HG03520 (cell line): ENCODE measurements around the gene CUX1.

Experiments
- ATAC-seq: cut with Tn5 transposase; IDR thresholded peaks from one replicate; pipeline ENCODE4 v1.9.1; 2021; ENCODE audit warnings: mild to moderate bottlenecking, moderate library complexity; ENCODE audit not compliant: unreplicated experiment

CUX1 gene

GRCh38 chr7:101934618-101935017, 117.2 kb downstream of the CUX1 start:
- ATAC-seq = no peak

- no peak for ATAC-seq
These were observed 118.2 kb downstream of the CUX1 start for GRCh38 chr7:101935521-101936141.

DNA sequence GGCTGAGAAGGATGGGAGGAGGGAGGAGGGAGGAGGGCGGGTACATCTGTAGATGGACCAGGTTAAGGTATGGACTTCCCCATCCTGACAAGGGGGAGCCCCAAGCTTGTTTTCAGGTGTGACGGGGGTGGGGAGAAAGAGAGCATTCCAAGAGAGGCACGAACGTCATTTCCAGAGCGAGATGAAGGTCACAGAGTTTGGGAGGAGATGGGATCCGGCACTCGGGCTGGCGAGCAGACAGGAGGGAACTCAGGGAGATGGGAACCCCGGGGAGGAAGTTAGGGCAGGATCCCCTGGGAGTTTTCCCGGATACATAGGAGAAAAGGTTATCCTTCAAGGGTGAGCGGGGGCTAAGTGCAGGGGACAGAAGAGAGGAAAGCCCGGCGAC, 118.8 kb downstream of the CUX1 start:
- no peak for ATAC-seq

DNA sequence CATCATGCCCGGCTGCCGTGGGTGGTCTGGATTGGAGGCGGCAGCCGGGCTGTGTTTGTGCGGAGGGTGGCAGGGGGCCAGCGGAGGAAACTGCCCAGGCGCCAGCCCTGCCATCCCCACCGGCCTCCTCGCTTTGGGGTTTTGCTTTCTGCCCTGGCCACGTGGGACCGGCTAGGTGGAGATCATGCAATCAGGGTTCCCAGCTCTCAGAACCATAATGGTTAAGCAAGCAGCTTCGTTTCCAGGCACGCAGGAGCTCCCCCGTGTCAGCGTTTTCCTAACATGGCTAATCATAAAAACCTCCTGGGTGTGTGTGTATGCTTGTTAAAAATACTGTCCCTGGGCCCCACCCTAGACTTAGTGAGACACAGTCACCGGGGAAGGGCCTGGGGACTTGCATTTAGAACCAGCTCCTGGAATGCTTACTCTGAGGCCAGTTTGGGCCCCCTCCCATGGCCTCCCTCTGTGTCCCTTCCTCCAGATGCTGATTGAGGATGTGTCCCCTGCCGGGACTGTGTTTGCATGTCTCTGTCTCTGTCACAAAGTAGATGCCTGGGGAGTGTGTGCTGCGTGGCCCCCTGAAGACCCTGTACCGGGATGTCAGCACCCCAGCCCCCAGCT, 119.3 kb downstream of the CUX1 start:
- ATAC-seq = no peak

GRCh38 chr7:101937717-101938514, 120.5 kb downstream of the CUX1 start:
- no peak for ATAC-seq

GRCh38 chr7:101939136-101939695, 121.8 kb downstream of the CUX1 start:
- ATAC-seq = no peak

GRCh38 chr7:101940151-101940550, 122.7 kb downstream of the CUX1 start:
- ATAC-seq = no peak

DNA sequence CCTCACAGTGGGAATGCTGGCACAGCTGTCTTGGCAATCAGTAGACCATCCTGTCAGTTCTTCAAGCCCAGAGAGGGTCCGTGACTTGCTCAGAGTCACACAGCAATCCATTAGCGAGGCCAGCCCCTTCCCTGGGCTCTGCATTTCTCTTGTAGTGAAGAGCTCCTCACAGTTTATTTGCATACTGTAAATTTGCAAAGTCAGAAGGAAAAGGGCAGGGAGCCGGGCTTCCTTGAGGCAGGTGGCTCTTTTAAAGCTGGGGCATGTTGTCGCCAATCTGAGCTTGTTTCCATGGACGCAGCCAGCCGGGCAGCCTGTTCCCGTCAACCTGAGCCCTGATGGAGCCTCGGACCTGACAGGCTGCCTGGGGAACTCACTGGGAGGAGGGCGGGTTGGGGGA, 123.4 kb downstream of the CUX1 start:
- ATAC-seq = no peak

DNA sequence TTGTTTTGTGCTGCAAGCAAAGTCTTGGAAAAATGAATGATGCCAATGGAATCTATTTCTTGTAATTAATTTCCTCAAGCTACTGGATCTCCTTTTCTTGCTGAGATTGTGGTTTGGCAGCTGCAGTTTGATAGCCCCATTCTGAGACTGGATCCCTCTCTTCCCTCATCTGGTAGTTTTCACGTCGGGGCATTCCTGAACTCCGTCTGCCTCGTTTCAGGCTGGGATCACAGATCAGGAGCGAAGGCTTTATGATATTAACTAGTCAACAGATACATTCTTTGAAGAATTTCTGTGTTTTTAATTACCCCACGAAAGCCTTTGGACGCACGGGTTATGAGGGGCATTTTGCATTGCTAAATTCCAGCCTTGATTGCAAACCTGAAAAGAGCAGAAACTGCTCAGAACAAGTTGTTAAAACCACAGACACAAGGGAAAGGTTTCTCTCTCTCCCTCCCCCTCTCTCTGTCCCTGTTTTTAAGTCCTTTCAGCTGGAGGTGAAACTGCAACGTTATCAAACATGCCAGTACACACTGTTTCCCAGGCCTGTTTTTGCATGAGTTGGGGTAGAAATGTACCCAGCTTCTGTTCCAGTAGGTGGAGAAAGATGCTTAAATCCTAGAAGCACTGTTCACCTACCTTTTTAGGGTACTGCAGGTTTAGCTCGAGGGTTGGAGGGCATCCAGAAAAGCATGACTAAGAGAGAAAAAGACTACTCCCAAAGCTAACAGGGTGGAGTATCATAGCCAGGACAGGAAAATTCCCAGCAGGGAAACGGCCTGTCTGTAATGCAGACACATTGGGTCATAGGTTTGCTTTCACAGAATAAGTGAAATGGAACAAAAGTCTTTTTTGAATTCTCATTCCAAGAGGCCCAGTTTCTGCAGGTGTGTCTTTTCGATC, 124.3 kb downstream of the CUX1 start:
- no peak for ATAC-seq

GRCh38 chr7:101942603-101943210, 125.3 kb downstream of the CUX1 start:
- no peak for ATAC-seq

- no peak for ATAC-seq
These were observed 125.9 kb downstream of the CUX1 start for GRCh38 chr7:101943306-101943705.

- ATAC-seq = no peak
These were observed 126.6 kb downstream of the CUX1 start for GRCh38 chr7:101943889-101944600.

DNA sequence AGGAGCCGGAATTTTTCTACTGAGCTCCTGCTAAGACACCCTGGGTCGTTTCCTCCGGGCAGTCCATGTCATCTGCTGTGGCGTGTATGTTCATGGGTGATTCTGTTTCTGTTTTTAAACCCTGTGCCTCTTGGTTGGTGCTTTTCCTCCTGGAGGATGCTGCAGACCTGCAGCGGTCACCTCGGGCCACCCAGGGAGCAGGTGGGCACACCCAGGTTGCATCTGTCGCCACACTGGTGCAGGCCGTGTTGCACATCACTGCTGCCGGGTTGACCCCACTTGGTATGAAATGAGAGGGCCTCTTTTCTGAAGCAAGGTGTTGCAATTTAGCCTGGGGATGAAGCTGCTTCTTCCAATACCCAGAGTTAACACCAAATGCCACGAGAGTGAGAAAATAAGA, 127.2 kb downstream of the CUX1 start:
- ATAC-seq = no peak

- ATAC-seq = no peak
These were observed 127.8 kb downstream of the CUX1 start for GRCh38 chr7:101945034-101945758.

DNA sequence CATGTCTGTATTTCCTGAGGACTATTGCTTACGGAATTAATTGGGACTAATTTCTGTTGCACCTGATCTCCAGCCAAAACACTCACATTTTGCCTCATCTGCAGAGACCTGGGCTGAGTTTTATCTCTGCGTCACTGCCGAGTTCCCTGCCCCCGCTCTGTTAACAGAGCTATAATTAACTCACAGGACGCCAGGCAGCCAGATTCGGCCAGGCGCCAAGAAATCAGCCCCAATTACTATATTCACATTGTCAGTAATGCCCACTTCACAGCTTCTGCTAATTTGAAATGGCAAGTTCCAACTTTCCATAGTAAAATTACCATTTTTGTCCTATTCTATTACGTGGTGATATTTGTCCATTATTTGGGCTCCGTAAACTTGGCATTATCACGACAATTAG, 130.5 kb downstream of the CUX1 start:
- no peak for ATAC-seq

GRCh38 chr7:101948650-101949049, 131.2 kb downstream of the CUX1 start:
- no peak for ATAC-seq

- no peak for ATAC-seq
These were observed 133.2 kb downstream of the CUX1 start for GRCh38 chr7:101950450-101951119.

DNA sequence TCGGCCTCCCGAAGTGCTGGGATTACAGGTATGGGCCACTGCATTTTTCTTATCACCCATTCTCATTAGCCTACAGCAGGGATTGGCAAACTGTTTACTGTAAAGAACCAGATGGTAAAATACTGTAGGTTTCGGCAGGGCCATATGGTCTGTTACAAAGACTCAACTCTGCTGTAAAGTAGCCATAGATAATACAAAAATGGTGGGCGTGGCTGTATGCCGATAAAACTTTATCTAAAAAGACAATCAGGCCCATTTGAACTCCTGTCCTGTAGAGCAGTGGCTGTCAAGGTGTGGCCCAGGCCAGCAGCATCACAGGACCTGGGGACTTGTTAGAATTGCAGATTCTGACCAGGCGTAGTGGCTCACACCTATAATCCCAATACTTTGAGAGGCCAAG, 134.3 kb downstream of the CUX1 start:
- no peak for ATAC-seq
